Loucy (cell line): ENCODE data around the gene SSTR5.

Experiments
- EZH2phosphoT487 ChIP-seq: fragments of 200-600 bp; IDR thresholded peaks from 2 replicates; pipeline ENCODE4 v1.6.1; 2018; ENCODE audit warnings: antibody characterized with exemption, mild to moderate bottlenecking, moderate library complexity, borderline replicate concordance
- TF ChIP-seq, protein P1 (sequence below): fragments of 200-600 bp; sonication (generic); conservative IDR thresholded peaks from 2 replicates; pipeline ENCODE4 v1.5.1; 2014; ENCODE audit warnings: mild to moderate bottlenecking, antibody characterized with exemption, low read length

DNA sequence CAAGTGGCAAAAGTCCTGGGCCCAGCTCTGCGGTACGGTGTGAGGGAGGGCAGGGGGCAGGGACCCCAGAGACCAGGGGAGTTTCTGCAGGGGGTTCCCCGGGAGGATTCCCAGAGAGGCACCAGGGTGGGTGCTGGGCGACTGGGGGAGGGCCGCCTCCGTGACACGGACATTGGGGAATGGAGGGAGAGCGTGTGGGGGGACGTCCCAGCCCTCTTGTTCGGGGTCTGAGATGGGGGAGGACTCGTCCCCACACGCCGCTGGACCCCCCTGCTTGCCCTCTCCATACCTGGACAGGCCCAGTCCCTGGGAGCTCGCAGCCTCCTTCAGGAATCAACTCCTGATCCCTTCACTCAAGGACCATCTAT is 49.8 kb downstream of the SSTR5 start:
- TF ChIP-seq, protein P1, sequence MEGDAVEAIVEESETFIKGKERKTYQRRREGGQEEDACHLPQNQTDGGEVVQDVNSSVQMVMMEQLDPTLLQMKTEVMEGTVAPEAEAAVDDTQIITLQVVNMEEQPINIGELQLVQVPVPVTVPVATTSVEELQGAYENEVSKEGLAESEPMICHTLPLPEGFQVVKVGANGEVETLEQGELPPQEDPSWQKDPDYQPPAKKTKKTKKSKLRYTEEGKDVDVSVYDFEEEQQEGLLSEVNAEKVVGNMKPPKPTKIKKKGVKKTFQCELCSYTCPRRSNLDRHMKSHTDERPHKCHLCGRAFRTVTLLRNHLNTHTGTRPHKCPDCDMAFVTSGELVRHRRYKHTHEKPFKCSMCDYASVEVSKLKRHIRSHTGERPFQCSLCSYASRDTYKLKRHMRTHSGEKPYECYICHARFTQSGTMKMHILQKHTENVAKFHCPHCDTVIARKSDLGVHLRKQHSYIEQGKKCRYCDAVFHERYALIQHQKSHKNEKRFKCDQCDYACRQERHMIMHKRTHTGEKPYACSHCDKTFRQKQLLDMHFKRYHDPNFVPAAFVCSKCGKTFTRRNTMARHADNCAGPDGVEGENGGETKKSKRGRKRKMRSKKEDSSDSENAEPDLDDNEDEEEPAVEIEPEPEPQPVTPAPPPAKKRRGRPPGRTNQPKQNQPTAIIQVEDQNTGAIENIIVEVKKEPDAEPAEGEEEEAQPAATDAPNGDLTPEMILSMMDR: no peak
- no peak for TF ChIP-seq EZH2phosphoT487
